GM21737 (cell line): ENCODE measurements around the gene PLIN3.
"Not testable (repeated sequence)": the region's sequence is repeated elsewhere in the genome, so short reads cannot be mapped to it uniquely, and the experiment has no call there.

Source experiments
- ATAC-seq: cut with Tn5 transposase; IDR thresholded peaks from one replicate; pipeline ENCODE4 v1.9.1; 2021; ENCODE audit warnings: mild to moderate bottlenecking, moderate library complexity; ENCODE audit not compliant: unreplicated experiment

The PLIN3 gene

GRCh38 chr19:4867534-4868285, at the start of gene PLIN3:
Gene PLIN3 (minus strand): TSS chr19:4867667. CDS start chr19:4861394, 6,273 bp downstream.
- peak; percentile 71 for ATAC-seq

- ATAC-seq = no peak
Measured at GRCh38 chr19:4916292-4917082, 49.0 kb upstream of the PLIN3 start.

- no peak for ATAC-seq
Measured at GRCh38 chr19:4914736-4915501, 47.5 kb upstream of the PLIN3 start.

- no peak for ATAC-seq
Measured at GRCh38 chr19:4913996-4914735, 46.7 kb upstream of the PLIN3 start.

GRCh38 chr19:4911786-4912672, 44.6 kb upstream of the PLIN3 start:
- no peak for ATAC-seq

- ATAC-seq = no peak
Measured at GRCh38 chr19:4911314-4911713, 43.8 kb upstream of the PLIN3 start.

- no peak for ATAC-seq
Measured at GRCh38 chr19:4910594-4911281, 43.3 kb upstream of the PLIN3 start.

GRCh38 chr19:4909897-4910593, 42.6 kb upstream of the PLIN3 start:
- ATAC-seq = peak; percentile 78

- ATAC-seq = peak; percentile 16
Measured at GRCh38 chr19:4909156-4909896, 41.9 kb upstream of the PLIN3 start, which contains the start of gene UHRF1. Gene UHRF1 (plus strand): TSS chr19:4909501. CDS start chr19:4910886, 1,385 bp downstream.

- ATAC-seq = no peak
Measured at GRCh38 chr19:4908781-4909155, 41.3 kb upstream of the PLIN3 start.

GRCh38 chr19:4908360-4908759, 40.9 kb upstream of the PLIN3 start:
- ATAC-seq = no peak

- ATAC-seq = no peak
Measured at GRCh38 chr19:4906963-4907362, 39.5 kb upstream of the PLIN3 start.

- ATAC-seq = no peak
Measured at GRCh38 chr19:4904481-4904880, 37.0 kb upstream of the PLIN3 start.

- no peak for ATAC-seq
Measured at GRCh38 chr19:4902796-4903195, 35.3 kb upstream of the PLIN3 start, which contains the start of gene ARRDC5. Gene ARRDC5 (minus strand): TSS chr19:4902896. CDS start chr19:4902825, 71 bp downstream.

- ATAC-seq = not testable (repeated sequence)
Measured at GRCh38 chr19:4900879-4901278, 33.4 kb upstream of the PLIN3 start.

- no peak for ATAC-seq
Measured at GRCh38 chr19:4897146-4897545, 29.7 kb upstream of the PLIN3 start.

GRCh38 chr19:4896372-4896771, 28.9 kb upstream of the PLIN3 start:
- no peak for ATAC-seq

- ATAC-seq = not testable (repeated sequence)
Measured at GRCh38 chr19:4892962-4893361, 25.5 kb upstream of the PLIN3 start.
